Anterior cingulate cortex (tissue), 58 donors: ENCODE results near the gene KMT2D.
"Not testable (repeated sequence)": the region's sequence is repeated elsewhere in the genome, so short reads cannot be mapped to it uniquely, and the experiment has no call there.

Source experiments
- DNase-seq, 58 donors: peaks; one replicate each; lab custom pipeline; 2025; lab: John Stamatoyannopoulos, UW

Gene KMT2D

DNA sequence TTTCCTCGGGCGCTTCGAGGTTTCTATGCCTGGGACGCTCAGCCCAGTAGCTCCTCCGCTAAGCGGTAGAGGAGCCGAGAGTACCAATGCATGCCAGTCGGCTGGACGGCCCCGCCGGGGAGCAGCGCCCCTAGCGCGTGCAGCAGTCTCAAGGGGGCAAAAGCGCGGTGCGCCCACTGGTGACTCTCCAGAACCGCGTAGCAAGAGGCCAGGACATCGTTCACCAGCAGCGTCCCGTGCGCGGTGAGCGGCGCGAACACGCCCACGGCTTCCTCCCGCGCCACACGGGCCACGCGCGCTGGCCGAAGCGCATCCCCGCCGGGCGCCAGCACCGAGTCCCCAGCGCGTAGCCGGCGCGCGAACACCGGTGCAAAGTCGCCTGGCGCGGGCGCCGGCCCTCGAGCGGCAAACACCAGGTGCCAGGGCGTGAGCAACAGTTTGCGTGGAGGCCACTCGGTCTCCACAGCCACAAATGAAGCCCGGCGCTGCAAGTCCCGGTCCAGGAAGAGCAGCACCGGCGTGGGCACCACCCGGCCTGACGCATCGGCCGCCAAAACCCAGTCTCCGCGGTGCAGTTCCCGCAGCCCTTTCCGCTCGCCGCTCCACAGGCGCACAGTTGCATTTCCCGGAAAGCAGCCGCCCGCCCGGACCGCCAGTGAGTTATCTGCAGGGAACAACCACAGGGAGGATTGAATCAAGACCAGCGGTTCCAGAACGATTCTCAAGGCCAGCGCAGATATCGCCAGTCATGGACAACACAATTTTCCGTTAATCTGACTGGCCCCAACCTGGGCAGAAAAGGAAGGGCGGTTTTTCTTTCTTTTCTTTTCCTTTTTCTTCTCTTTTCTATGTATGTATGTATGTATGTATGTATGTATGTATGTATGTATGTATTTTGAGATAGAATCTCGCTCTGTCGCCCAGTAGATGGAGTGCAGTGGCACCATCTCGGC is 29.5 kb upstream of the KMT2D start:
- peak in 14 of 58 donors; percentile 12 to 61 (median 26) for DNase-seq

DNA sequence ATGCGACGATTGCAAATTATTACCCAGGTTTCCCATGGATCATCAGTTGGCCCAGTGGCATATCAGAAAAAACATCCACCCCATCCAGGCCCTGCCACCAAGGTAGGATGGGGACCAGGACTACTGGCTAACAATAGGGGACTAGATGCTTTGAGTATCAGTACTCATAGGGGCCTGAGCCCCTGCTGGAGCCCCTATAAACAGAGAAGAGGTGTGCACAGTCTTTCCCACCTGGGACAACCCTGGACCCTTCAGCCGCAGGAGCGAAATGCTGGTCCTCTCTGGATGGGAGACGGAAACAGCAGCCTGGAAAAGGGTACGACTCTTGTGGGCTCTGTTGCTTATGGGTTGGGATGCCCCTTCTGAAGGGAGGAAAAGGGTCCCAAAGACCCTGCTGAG is 28.3 kb upstream of the KMT2D start:
- DNase-seq = no peak

DNA sequence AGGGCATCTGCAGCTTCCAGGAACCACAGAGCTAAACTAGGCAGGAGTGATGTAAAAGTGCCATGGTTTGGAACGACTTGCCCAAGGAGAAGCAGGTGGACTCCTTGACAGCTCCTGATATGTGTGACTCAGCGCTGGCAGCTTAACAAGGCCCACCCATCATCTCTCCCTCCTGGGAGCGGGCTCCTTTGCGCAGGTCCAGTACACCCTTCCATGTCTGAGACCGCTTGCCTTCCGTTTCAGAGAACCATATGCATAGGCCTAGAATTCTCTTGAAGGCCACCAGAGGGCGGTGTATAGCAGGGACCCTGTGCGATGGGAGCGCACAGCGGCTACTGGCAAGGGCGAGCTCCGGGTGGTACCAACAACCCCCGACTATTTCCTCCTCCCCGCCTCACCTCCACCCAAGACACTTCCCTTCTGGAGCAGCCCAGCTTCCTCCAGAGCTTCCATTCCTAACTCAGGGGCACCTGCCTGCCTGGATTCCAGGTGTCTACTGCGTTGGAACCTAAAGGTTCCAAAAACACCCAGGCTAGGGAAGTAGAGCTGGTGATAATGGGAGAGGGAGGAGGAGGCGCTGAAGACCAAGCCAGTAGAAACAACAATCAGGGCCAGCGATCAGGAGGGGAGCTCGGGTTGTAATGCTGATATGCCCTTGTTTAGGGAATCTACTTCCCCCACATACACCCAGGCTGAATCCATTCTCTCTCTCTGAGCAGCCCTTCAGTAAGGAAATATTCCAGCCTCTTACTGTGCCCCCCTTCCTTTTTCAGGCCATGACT is 27.7 kb upstream of the KMT2D start:
- DNase-seq = peak in 57 of 58 donors; percentile 23 to 87 (median 68)

DNA sequence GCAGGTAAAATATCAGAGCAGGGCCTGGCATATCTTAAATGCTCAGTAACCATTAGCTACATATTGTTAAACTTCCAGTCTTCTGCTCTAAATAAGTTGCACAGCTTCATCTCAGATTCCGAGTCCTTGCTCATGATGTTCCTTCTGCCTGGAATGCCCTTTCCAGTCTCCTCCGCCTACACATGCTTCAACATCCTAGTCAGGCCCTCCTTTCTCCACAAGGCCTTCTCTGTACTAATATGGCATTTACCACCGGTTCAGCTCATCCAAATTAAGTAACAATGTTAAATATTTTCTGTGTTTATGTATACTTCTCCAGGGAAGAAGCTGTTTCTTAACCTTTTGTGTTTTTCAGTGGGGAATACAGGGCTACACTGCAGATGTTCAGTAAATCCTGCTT is 25.5 kb upstream of the KMT2D start:
- DNase-seq = no peak

DNA sequence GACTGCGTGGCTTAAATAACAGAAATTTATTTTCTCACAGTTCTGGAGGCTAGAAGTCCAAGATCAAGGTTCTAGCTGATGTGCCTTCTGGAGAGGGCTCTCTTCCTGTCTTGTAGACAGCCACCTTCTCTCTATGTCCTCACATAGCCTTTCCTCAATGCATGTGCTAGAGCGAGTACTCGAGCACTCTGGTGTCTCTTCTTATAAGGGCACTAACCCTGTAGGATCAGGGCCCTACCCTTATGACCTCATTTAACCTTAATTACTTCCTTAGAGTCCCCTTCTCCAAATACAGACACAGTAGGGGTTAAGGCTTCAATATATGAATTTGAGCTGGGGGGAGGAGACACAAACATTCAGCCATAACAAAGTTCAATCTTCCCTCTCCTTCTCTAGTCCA is 23.8 kb upstream of the KMT2D start:
- DNase-seq = no peak

DNA sequence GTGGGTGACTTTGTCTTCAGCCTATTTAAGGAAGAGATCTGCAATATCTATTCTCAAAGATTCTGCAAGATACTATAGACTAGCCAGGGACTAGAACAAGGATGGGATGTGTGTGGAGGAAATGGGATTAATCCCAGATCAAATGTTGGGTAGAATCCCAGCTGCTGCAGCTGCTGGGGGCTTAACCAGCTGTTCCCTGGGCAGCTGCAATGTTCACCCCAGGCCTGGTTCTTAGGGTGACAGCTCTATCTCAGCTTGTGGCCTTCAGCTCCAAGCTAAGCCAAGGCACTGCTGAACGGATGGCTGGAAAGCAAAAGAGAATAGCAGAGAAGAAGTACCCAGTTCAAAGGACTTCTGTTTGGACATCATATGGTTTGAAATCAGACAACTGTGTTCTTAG is 19.2 kb upstream of the KMT2D start:
- no peak for DNase-seq

DNA sequence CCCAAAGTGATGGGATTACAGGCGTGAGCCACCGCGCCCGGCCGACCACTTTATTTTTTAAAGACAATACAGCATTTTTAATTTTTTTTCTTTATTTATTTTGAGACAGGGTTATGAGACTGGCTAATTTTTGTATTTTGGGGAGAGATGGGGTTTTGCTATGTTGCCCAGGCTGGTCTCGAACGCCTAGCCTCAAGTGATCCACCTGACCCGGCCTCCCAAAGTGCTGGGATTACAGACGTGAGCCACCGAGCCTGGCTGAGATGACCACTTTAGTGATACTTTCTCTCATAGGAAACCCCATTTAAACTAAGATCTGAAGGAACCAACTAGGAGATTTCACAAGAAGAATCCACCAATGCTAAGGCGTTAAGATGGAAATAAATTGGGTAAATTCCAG is 10.4 kb upstream of the KMT2D start:
- no peak for DNase-seq

DNA sequence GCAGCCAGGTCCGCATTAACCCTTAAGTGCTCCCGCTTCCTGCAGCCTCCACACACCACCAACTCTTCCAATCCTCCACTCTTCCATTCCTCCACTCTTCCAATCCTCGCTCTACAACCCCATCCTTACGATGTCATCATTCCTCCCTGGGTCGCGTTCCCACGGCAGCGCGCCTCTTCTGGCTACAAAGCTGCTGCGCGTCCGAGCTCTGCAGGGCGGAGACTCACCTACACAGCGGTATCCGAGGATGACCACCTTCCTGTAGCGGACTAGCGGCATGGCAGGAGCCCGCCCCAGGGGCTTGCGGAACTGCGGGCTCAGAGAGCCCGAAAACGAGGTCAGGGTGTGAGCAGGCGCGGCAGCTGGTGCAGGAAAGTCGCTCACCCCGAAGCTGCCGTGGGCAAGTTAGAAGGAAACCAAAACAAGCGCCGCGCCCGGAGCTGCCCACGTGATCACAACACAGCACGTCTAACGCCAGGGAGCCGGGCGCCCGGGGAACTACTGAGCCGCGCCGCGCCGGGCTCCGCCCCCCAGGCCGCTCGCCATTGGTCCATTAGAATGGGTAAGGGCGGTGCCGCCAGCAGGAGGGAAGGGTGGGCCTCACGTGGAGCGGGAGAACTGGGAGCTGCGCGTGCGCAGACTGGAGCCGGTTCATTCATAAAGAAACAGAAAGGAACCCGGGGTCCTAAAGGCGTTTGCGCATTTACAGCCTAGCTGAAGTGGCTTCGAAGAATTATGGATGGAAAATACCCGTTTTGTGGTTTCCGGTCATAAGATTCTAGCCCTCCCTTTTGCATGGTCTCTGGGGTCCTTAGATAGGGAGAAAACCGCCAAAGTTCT is 9.1 kb upstream of the KMT2D start, which contains the start of gene RHEBL1:
Gene RHEBL1 (minus strand): TSS at position 473 of the 840 bp plus-strand sequence. CDS start 194 bp downstream, at position 279.
- peak; percentile 72 to 100 (median 95) for DNase-seq

DNA sequence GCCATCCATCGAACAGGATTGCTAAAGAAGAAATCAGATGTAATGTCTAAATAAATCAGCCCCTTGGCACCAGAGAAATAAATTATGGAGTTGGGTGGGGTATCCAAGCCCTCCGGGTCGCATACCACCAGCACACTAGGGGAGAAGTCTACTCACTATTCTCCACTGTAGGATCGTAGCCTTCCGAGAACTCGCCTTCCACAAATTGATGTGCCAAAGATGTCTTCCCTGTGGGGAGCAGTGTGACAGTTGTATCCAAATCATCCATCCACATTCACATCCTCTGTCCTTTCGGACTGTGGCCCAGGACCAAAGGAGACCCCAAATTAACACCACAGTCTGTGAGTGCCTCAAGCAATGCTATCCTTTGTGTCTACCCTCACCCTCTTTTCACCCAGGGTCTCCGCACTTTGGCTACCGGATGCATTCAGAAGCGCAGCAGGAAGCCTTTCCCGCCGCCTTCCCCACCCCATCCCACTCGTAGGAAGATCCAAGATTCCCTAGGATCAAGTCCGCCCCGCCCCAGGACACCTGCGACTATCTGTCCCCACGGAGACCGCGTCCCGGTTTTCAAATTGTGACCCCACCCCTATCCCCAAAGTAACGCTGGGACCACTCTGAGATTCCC is 8.4 kb upstream of the KMT2D start:
- peak in 6 of 58 donors; percentile 12 to 46 (median 30) for DNase-seq

DNA sequence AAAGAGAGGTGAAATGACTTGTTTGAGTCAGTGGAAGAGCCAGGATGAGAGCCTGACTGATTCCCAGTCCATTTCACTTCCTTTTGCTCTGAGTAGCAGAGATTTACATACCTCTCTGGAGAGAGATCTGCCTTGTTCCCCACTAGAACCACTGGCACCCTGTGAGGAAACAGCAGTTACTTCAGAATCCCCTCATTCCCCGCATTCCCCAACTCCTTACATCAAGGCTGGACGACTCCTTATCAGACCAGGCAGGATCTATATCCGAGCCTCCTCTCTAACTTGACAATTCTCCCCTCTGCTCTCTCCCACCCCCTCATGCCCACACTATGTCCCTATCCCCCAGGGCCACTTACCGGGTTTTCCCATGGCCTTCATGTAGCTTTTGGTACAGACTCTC is 5.5 kb upstream of the KMT2D start:
- no peak for DNase-seq

DNA sequence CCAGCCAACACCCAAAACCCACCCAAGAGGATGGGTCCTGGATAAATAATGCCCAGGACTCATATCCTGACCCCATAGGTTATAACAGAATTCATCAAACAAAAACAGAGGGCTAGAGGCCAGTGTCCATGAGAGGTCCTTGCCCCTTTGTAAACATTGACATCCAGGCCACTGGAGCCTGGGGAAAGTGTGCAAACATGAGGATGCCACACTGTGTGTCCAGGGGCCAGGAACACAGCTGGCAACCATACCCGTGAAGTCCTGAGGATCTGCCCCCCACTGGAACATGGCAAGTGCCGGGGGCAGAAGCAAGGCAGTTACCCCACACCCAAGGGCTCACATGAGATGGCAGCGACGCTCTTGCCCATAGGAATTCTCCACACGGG is 4.2 kb upstream of the KMT2D start:
- DNase-seq = no peak

DNA sequence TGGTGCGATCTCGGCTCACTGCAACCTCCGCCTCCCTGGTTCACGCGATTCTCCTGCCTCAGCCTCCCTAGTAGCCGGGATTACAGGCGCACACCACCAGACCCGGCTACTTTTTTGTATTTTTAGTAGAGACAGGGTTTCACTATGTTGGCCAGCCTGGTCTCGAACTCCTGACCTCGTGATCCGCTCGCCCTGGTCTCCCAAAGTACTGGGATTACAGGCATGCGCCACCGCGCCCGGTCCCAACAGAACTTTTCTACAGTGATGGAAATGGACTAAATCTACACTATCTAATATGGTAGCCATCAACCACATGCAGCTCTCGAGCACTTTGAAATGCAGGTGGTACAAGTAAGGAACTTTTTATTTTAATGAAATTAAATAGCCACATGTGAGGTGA is 1.3 kb upstream of the KMT2D start:
- DNase-seq = not testable (repeated sequence)

DNA sequence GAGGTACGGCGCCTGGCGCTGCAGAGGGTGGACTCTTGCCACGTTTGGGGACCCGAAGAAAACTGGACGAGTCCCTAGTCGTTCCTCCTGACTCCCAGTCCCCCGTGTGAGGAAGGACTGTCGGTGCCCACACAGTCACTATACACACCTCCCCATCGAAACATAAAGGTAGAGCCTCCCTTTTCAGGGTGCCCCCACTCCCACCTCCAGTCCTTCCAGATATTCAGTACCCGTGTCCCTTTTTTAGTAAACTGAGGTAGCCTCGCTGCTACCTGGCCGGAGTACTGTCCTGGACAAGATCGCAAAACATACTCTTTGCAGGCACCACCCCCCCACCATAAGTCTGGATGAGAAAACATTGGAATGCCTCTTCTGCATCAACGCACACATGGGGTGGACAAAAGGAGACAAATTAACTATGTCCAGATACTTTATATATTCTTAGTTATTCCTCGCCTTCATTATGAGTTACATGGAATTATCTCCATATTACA is 610 bp upstream of the KMT2D start:
- DNase-seq = no peak

DNA sequence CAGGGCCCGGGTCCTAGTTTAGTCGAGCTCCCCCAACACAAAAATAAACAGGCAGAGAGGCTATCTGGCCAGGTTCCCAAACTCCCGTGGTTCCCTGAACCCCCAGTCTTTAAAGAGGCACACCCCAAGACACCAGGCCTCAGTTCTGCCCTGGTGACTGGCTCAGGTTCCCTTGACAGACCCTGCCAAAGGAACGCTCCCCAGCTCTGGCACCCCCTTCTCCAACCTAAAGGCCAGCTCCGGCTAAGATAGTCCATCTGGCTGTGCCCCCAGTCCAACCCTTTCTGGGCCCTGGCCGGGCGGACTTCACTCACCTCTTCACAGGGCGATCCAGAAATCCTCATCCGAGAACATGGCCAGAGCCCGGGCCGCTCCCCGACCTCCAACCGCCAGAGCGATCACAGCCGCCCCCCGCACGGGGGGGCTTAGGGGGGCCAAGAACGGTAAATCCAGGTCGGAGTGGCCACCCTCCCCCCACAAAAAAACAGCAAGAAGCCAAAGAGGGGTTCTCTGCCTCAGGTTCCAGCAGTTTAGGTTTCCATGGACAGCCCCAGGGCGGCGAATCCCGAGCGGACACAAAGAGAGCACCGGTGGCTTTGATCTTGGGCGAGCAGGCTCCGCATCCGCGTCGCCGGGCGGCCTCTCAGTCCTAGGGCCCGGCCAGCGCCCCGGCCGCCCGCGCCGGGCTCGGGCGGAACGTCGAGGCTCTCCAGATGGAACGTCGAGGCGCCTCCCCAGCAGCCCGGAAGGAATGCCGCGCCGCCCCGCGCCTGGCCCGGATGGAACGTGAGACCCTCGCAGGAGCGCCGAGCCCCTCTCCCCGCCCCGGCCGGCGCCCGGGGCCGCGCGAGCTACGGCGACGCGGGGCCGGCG is 1.1 kb downstream of the KMT2D start:
- peak in 2 of 58 donors; percentile 23 to 25 for DNase-seq

DNA sequence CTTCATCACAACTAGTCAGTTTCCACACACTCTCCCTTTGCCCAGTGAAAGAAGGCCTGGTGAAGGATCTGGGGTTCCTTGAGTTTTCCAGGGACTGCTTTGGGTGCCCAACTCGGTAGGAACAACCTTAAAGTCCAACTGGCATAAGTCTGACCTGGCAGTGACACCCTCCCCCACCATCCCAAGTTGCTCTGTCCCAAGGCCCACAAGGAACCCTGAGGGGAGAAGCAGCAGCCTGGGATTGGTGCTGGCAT is 1.6 kb downstream of the KMT2D start:
- DNase-seq = no peak

DNA sequence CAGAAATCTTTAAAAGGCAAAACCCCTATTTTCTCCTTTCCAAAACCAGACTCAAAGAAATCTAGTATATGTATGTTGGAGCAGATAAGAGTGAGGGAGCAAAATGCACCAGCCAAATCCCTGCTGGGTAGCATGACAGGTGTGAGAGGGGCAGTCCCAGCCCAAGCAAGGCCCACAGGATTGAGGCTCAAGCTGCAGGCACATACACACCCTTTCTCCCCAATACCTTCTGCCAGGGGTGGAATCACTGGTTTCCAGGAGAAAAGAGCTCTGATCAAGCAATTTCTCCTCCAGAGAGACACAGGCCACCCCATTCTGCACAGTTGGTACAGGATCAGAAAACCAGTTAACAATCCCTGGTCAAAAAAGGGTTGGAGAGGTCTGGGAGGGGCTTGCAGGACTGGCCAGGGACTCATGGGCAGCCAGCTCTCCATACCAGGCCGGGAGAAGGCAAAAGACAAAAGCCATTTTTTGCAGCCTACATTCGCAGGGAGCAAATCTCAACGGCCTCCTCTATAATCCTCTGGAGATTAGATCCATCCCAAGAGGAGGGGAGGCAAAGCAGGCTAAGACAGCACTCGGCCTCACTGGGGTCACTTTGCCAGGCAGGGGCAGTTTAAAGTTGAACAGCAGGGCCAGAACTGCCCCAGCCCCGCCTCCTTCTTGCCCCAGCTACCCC is 2.1 kb downstream of the KMT2D start:
- no peak for DNase-seq

DNA sequence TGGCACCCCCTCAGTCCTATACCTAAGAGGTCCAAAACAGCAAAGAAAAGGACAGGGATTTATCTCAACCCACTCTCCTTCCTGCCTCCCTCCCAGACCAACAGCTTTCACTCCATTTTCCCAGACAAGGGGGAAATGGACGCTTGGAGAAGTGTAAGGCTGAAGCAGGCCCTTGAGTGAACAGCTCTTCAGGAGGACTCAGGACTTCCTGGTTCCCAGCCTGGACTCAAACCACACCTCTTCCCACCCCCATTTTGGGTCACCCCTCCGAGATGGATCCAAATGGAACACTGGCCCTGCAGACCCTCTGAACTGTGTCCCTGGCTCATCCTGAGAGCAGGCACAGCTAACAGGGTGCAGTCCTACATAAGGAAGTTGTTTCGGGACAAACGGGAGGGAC is 2.7 kb downstream of the KMT2D start:
- DNase-seq = no peak

DNA sequence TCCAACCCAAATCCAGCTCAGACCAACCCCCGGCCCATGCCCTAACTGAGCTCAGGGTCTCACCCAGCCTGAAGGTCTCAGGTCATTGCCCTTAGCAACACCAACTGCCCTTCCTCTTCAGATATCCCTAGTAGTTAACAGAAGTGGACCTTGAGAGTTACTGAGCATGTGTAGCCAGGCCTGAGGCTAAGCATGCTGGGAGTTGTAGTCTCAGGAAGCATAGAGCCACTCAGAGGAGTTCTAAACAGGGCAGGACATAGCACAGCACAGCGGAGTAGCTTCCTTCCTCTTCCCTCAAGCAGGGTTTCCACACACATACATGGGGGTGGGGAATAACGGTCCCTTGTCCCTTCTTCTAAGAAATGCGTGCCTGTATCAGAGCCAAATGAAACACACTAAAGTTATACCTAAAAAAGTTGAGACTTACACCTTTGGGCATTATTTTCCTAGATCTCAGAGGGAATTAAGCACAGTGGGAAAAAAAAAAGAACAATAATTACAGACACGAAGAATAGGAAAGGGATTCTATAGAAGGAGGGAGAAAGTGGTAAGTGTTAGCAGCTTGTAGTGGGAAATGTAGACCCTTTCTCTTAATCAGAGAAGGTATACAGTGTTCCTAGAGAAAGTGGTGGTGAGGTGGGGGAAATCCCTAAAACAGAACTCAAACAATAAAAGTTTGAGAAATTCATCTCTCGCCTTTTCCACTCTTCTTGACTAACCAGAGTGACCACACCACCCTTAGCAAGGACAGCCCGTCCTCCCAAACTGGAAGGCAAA is 4.4 kb downstream of the KMT2D start:
- peak in 37 of 58 donors; percentile 10 to 82 (median 35) for DNase-seq
